Activated T-helper 17 cell treated with anti-CD3 and anti-CD28 coated beads, Interleukin-2, amount 50 U/mL, for 72 hours (primary cell): ENCODE results near the gene NFATC3. TPM values are rescaled to one million over a fixed set of nuclear protein-coding genes. Genes with fewer than 3 reads are reported as not detected.
"Not testable (repeated sequence)": the region's sequence is repeated elsewhere in the genome, so short reads cannot be mapped to it uniquely, and the experiment has no call there.

Source experiments
- ATAC-seq: fragments of 150-1000 bp; cut with Tn5 transposase; replicated peaks from 2 replicates; pipeline ENCODE4 v1.10.0; 2021; ENCODE audit warnings: mild to moderate bottlenecking, moderate library complexity
- H3K27ac Mint-ChIP-seq: one replicate; pipeline ENCODE4 v1.8.0; 2022; ENCODE audit warnings: mixed read lengths
- H3K27me3 Mint-ChIP-seq: one replicate; pipeline ENCODE4 v1.8.0; 2022; ENCODE audit warnings: mixed read lengths
- H3K36me3 Mint-ChIP-seq: one replicate; pipeline ENCODE4 v1.8.0; 2022; ENCODE audit warnings: low read depth, mild to moderate bottlenecking, mixed read lengths
- H3K4me1 Mint-ChIP-seq: one replicate; pipeline ENCODE4 v1.8.0; 2022; ENCODE audit warnings: mixed read lengths
- H3K4me3 Mint-ChIP-seq: one replicate; pipeline ENCODE4 v1.8.0; 2022; ENCODE audit warnings: mild to moderate bottlenecking, mixed read lengths
- H3K9me3 Mint-ChIP-seq: one replicate; pipeline ENCODE4 v1.8.0; 2022; ENCODE audit warnings: mixed read lengths
- total RNA-seq, 2 donors: library from RNA; stranded (reverse); gene quantifications; one replicate each; pipeline ENCODE4 v1.2.3, GENCODE V29; 2022

The NFATC3 gene
- total RNA-seq, 2 donors from 2014 or later = 71.1 to 78.1 TPM

- peak overlapping the region; percentile 66 for H3K27ac Mint-ChIP-seq
- H3K36me3 Mint-ChIP-seq = peaks cover 9% of the 10 kb centered on the region
- no peaks in the 10 kb centered on the region for H3K9me3 Mint-ChIP-seq
- H3K4me1 Mint-ChIP-seq = peaks cover 50% of the 10 kb centered on the region
- H3K27me3 Mint-ChIP-seq = no peaks in the 10 kb centered on the region
- no peak for ATAC-seq
- H3K4me3 Mint-ChIP-seq = peak overlapping the region; percentile 89
Measured at GRCh38 chr16:68090533-68090932, 5.4 kb downstream of the NFATC3 start.

DNA sequence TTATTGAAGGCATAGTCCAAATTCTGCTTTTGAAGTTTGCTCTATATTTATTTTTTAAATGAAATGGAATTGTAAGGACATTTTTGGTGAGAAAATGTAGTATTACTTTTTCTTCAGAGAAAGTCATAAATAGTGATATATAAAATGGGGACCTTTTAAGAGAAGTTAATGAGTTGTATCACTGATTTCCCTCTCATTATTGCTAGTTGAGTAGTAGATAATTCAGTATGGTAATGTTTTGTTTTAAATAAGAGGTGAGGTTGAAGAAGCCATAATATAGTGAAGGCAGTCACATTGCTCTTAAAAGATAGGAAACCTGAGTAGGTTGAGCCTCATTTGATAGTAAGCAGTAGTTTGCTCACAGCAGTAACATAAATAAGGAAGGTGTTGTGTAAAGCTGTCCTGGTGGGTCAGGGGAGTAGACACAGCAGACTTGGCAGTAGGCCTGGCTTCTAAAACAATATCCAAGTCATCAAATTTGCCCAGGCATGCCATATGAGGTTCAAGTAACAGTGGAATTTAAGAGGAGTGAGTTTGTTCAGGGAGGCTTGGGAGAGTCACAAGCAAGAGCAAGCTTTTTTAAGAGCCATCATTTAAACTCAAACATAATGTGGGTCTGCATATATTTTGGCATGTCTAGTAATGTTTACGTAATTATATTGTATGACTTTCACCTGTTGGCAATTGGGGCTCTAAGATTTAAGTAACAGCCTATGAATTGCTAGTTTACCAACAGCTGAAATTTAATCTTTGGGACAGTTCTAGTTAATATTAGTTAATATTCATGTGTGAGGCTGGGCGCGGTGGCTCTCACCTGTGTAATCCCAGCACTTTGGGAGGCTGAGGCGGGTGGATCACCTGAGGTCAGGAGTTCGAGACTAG lies 6.5 kb downstream of the NFATC3 start:
- Mint-ChIP-seq H3K4me3 (peak overlapping the region; percentile 89), H3K27me3 (no peaks in the 10 kb centered on the region), H3K36me3 (peaks cover 5% of the 10 kb centered on the region), H3K4me1 (peaks cover 56% of the 10 kb centered on the region), H3K9me3 (no peaks in the 10 kb centered on the region), H3K27ac (peak overlapping the region; percentile 66)
- no peak for ATAC-seq

GRCh38 chr16:68092275-68092674 lies 7.1 kb downstream of the NFATC3 start:
- ATAC-seq, H3K27me3 Mint-ChIP-seq, H3K27ac Mint-ChIP-seq, H3K36me3 Mint-ChIP-seq, H3K9me3 Mint-ChIP-seq: not testable (repeated sequence)
- Mint-ChIP-seq H3K4me1 (peaks cover 63% of the 10 kb centered on the region), H3K4me3 (peak overlapping the region; percentile 89)

DNA sequence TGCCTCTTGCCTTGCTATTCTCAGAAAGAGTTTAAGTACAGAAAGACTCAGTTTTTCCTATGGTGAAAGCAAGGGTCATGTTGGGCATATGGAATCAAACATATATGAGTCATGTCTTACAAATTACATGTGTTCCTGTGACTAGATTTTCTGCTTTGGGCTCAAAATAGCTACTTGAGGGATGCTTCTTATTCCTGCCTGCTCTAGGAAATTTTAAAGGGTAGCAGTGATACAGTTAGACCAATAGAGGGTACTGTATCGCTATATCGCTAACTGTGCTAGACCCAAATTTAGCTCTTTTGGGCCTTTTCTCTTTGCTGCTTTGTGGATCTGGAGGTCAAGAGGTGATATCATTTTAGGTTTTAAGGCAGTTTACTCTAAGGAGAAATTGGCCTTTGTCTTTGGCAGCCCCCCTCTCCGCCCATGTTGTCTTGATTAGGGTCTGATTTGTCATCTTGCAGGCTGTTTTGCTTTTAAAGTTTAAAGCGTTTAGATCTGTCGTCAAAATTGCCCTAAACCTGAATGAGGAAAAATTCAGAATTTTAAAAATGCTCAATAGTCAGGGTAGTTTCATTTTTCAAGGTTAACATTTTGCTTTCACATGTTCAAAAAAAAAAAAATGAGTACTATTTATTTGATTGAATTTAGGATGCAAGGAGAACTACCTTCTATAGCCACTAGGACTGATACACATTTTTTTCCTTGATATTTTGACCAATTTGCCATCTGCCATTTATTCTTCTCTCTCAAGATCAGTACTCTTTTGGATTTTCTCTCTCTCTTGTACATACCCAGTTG lies 8.8 kb downstream of the NFATC3 start:
- H3K4me1 Mint-ChIP-seq = peaks cover 59% of the 10 kb centered on the region
- no peaks in the 10 kb centered on the region for H3K27me3 Mint-ChIP-seq
- H3K27ac Mint-ChIP-seq = peak overlapping the region; percentile 44
- H3K9me3 Mint-ChIP-seq = no peaks in the 10 kb centered on the region
- peak; percentile 88 for ATAC-seq
- H3K36me3 Mint-ChIP-seq = no peaks in the 10 kb centered on the region
- H3K4me3 Mint-ChIP-seq = peak overlapping the region; percentile 48

DNA sequence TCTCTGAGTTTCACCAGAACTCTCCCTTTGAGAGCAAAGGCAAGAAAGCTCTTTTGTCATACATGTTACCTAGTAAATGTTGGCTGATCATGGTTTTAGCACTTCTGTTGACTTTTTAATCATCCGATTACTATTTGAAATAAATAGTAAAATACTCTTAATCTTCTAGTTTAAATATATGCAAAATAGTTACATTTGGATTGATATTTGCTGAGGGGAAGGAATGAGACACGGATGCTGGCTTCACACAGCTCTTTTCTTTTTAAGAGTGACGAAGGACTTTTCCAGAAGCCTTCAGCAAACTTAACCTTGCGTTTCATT lies 9.4 kb downstream of the NFATC3 start:
- H3K4me3 Mint-ChIP-seq = peak overlapping the region; percentile 48
- ATAC-seq = no peak

GRCh38 chr16:68096491-68096890 lies 11.3 kb downstream of the NFATC3 start:
- peaks cover 49% of the 10 kb centered on the region for H3K4me1 Mint-ChIP-seq
- no peak for ATAC-seq
- peak overlapping the region; percentile 6 for H3K27ac Mint-ChIP-seq
- no peaks in the 10 kb centered on the region for H3K27me3 Mint-ChIP-seq
- no peaks in the 10 kb centered on the region for H3K36me3 Mint-ChIP-seq
- no peak overlapping the region for H3K4me3 Mint-ChIP-seq
- no peaks in the 10 kb centered on the region for H3K9me3 Mint-ChIP-seq

More for the DNA sequence above, 9.4 kb downstream of the NFATC3 start:
- H3K4me1 Mint-ChIP-seq = peaks cover 57% of the 10 kb centered on the region
- H3K27me3 Mint-ChIP-seq = no peaks in the 10 kb centered on the region
- no peak overlapping the region for H3K27ac Mint-ChIP-seq
- H3K36me3 Mint-ChIP-seq = no peaks in the 10 kb centered on the region
- H3K9me3 Mint-ChIP-seq = no peaks in the 10 kb centered on the region

DNA sequence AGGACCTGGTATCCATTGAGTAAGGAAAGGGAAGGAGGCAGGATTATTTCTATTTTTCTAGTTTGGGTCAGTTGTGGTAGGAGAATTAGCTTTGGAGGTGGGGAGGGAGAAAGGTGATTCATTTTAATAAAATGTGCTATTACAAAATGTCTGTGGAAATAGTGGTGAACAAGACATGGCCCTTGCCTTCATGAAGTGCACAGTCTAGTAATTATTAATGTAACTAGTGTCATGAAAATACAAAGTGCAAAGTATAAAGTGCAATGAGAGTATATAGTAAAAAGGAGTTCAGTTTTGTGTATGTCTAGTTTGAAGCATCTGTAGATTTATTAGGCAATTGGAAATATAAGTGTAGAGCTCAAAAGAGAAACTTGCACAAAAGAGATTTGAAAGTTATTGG lies 11.9 kb downstream of the NFATC3 start:
- Mint-ChIP-seq H3K4me3 (no peak overlapping the region), H3K27me3 (no peaks in the 10 kb centered on the region), H3K36me3 (no peaks in the 10 kb centered on the region), H3K9me3 (no peaks in the 10 kb centered on the region), H3K27ac (peak overlapping the region; percentile 6), H3K4me1 (peaks cover 50% of the 10 kb centered on the region)
- ATAC-seq = no peak

- no peaks in the 10 kb centered on the region for H3K27me3 Mint-ChIP-seq
- H3K4me3 Mint-ChIP-seq = no peak overlapping the region
- no peaks in the 10 kb centered on the region for H3K9me3 Mint-ChIP-seq
- peaks cover 6% of the 10 kb centered on the region for H3K36me3 Mint-ChIP-seq
- no peak overlapping the region for H3K27ac Mint-ChIP-seq
- H3K4me1 Mint-ChIP-seq = peaks cover 54% of the 10 kb centered on the region
- no peak for ATAC-seq
Measured at GRCh38 chr16:68097895-68098294, 12.7 kb downstream of the NFATC3 start.

GRCh38 chr16:68100488-68100887 lies 15.3 kb downstream of the NFATC3 start:
- Mint-ChIP-seq H3K27ac (no peak overlapping the region), H3K36me3 (peaks cover 13% of the 10 kb centered on the region)
- ATAC-seq = peak; percentile 55

GRCh38 chr16:68105611-68106010 lies 20.4 kb downstream of the NFATC3 start:
- peaks cover 70% of the 10 kb centered on the region for H3K4me1 Mint-ChIP-seq
- no peaks in the 10 kb centered on the region for H3K27me3 Mint-ChIP-seq
- peak overlapping the region; percentile 19 for H3K4me3 Mint-ChIP-seq
- peak; percentile 72 for ATAC-seq
- peak overlapping the region; percentile 7 for H3K27ac Mint-ChIP-seq
- H3K36me3 Mint-ChIP-seq = peaks cover 33% of the 10 kb centered on the region
- H3K9me3 Mint-ChIP-seq = peaks cover 3% of the 10 kb centered on the region

More at GRCh38 chr16:68100488-68100887, 15.3 kb downstream of the NFATC3 start:
- H3K27me3 Mint-ChIP-seq = no peaks in the 10 kb centered on the region
- no peak overlapping the region for H3K4me3 Mint-ChIP-seq
- H3K9me3 Mint-ChIP-seq = no peaks in the 10 kb centered on the region
- H3K4me1 Mint-ChIP-seq = peaks cover 50% of the 10 kb centered on the region

GRCh38 chr16:68107230-68107928 lies 22.2 kb downstream of the NFATC3 start:
- Mint-ChIP-seq H3K36me3 (peaks cover 36% of the 10 kb centered on the region), H3K4me1 (peaks cover 65% of the 10 kb centered on the region), H3K27ac (peak overlapping the region; percentile 15)
- not testable (repeated sequence) for H3K9me3 Mint-ChIP-seq, H3K27me3 Mint-ChIP-seq, ATAC-seq, H3K4me3 Mint-ChIP-seq

DNA sequence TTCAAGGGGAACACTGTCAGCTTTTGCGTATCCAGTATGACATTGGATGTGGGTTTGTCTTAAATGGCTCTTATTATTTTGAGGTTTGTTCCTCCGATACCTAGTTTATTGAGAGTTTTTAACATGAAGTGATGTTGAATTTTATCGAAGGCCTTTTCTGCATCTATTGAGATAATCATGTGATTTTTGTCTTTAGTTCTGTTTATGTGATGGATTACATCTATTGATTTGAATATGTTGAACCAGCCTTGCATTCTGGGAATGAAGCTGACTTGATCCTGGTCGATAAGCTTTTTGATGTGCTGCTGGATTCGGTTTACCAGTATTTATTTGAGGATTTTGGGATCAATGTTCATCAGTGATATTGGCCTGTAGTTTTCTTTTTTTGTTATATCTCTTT lies 24.0 kb downstream of the NFATC3 start:
- H3K36me3 Mint-ChIP-seq = peaks cover 32% of the 10 kb centered on the region
- not testable (repeated sequence) for ATAC-seq

GRCh38 chr16:68110611-68111010 lies 25.4 kb downstream of the NFATC3 start:
- Mint-ChIP-seq H3K4me1 (peaks cover 64% of the 10 kb centered on the region), H3K27ac (peak overlapping the region; percentile 61), H3K36me3 (peaks cover 24% of the 10 kb centered on the region), H3K4me3 (peak overlapping the region; percentile 43)
- H3K9me3 Mint-ChIP-seq, H3K27me3 Mint-ChIP-seq, ATAC-seq: not testable (repeated sequence)

More for the DNA sequence above, 24.0 kb downstream of the NFATC3 start:
- peaks cover 64% of the 10 kb centered on the region for H3K4me1 Mint-ChIP-seq
- not testable (repeated sequence) for H3K27ac Mint-ChIP-seq, H3K4me3 Mint-ChIP-seq, H3K9me3 Mint-ChIP-seq, H3K27me3 Mint-ChIP-seq

DNA sequence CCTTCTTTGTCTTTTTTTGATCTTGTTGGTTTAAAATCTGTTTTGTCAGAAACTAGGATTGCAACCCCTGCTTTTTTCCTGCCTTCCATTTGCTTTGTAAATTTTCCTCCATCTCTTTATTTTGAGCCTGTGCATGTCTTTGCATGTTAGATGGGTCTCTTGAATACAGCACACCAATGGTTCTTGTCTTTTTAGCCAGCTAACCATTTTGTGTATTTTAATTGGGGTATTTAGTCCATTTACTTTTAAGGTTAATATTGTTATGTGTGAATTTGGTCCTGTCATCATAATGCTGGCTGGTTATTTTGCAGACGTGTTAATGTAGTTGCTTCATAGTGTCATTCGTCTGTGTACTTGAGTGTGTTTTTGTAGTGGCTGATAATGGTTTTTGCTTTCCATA lies 26.2 kb downstream of the NFATC3 start:
- peaks cover 22% of the 10 kb centered on the region for H3K36me3 Mint-ChIP-seq
- H3K27me3 Mint-ChIP-seq = no peaks in the 10 kb centered on the region
- H3K9me3 Mint-ChIP-seq = peaks cover 10% of the 10 kb centered on the region
- H3K27ac Mint-ChIP-seq = peak overlapping the region; percentile 61
- ATAC-seq = no peak
- peaks cover 69% of the 10 kb centered on the region for H3K4me1 Mint-ChIP-seq
- peak overlapping the region; percentile 43 for H3K4me3 Mint-ChIP-seq
